Bone marrow (tissue), 2 donors: ENCODE data around the gene CACNA2D3.

Experiments used
- DNase-seq, 2 donors: peaks; one replicate each; lab custom pipeline; 2025; lab: John Stamatoyannopoulos, UW

Gene CACNA2D3

GRCh38 chr3:54341811-54342210, 219.5 kb downstream of the CACNA2D3 start:
- no peak for DNase-seq

- DNase-seq, result no peak
These were observed 220.3 kb downstream of the CACNA2D3 start for GRCh38 chr3:54342676-54343075.

GRCh38 chr3:54343495-54343894, 221.1 kb downstream of the CACNA2D3 start:
- no peak for DNase-seq

DNA sequence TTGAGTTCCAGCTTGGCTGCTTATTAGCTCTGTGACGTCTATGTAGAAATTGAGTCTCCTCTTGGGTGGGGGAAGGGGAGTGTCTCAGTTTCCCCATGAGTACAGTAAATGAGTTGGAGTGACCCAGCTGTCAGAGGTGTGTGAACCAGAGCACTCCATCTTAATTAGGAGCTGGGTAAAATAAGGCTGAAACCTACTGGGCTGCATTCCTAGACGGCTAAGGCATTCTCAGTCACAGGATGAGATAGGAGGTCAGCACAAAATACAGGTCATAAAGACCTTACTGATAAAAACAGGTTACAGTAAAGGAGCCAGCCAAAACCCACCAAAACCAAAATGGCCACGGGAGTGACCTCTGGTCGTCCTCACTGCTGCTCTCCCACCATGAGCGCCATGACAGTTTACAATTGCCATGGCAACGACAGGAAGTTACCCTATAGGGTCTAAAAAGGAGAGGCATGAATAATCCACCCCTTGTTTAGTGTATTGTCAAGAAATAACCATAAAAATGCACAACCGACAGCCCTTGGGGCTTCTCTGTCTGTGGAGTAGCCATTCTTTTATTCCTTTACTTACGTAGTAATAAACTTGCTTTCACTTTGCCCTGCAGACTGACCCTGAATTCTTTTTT, 222.4 kb downstream of the CACNA2D3 start:
- DNase-seq, result no peak

DNA sequence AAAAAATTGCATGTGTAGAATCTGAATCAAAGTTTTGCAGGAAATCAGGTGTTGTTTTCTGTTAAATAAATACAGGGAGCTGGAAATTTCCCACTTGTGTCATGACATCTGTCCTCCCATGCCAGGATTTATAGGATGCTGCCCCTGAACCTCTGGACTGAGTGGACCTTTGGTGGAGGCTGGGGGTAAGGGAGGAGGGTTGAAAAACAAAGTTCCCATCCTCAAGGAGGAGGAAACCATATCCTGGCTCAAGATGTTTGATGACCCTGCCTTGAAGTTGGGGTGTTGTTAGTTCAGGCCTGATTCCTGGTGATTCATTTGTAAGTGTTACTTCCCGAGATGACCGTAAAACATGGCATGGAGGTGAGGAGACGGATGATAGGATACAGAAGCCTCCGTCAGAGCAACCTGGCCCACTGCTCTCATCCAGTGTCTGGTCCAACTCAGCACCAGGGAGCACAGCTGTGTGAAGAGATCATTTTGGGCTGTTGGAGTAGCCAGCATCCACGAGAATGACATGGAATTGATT, 223.6 kb downstream of the CACNA2D3 start:
- no peak for DNase-seq

DNA sequence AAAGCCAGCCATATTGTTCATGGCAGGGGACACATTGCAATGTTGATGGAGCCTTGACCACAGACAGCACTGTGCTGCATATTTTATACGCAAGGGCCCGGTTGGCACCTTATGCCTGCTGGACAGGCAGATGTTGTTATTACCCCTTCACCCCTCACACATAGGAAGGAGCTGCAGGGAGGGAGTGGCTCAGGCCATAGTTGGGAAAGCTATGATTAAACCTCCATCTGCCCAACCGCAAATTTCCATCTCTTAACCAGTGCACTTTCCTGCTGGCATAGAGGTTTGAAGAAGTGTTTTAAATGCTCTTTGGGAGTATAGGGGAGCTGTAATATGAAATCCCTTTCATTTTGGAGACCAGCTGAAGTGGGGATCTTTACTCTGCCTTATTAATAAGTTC, 224.7 kb downstream of the CACNA2D3 start:
- no peak for DNase-seq

DNA sequence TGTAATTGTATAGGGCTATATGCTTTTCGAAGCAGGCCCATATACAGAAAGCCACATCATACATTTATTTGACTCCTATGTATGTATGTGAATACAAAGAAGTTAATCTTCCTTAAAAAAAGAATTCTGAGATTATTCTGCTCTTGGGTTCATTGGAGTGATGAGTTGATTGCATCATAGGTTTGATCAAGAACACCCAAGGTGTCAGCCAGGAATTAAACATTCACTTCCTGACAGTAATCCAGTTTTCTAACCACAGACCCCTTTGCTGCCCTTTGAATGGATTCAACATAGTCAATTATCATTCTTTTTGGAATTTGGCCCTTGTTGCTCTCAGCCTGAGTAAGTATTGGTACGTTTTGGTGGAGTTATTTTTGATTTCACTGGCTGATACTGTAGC, 225.6 kb downstream of the CACNA2D3 start:
- no peak for DNase-seq

DNA sequence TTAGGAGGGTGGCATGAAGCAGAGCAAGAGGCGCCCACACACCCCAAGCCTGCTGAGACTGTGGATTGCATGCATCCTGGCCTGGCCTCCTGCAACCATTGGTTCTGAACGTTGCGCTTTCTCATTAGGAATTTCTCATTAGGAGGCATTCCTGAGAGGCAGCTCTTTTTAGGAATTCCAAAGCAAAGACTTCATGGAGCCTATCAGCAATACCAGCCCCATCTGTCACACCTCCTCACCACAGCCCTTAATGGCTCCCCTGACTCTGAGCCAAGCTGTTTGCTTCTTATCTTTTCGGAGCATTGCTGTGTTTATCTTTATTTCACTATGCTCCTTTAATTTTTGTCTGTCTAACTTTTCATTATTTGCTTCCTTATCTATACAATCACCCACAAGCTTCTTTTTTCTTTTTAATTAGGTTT, 226.9 kb downstream of the CACNA2D3 start:
- no peak for DNase-seq

DNA sequence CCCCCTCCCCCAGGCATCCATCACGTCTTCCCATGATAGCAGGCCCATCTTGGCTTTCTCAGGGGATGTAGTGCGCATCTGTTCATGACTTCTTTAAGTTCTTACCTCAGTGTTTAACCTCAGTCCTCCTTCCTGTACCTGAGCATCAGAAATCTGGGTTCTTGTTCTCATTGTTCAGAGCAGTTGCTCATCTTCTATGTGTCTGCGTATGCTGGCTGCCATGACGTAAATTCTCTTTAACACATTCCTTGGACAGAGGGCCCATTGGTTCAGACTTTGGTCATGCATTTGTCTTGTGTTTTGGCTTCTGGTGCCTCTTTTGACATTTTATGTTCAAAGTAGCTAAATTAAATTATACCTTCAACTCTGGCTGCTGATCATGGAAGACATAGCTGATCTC, 227.3 kb downstream of the CACNA2D3 start:
- DNase-seq, result no peak

GRCh38 chr3:54353546-54353945, 231.2 kb downstream of the CACNA2D3 start:
- no peak for DNase-seq

GRCh38 chr3:54353946-54354345, 231.6 kb downstream of the CACNA2D3 start:
- DNase-seq, result no peak

DNA sequence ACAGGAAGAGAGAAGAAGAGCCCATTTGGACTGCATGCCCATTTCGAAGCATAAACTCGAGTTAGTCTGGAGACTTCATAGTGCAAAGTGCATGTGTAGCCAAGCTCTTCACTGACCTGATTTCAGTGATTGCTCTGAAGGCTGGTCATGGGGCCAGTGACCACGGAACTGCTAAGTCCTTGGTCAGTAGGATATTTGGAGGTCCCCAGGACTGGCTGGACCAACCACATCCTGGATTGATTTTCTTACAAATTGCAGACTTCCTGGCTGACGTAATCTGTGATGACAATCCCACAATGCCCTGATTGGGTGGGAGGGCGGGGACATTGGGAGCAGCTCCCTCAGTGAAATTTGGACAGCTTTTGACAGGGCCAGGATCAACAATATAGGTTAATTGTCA, 233.4 kb downstream of the CACNA2D3 start:
- no peak for DNase-seq

DNA sequence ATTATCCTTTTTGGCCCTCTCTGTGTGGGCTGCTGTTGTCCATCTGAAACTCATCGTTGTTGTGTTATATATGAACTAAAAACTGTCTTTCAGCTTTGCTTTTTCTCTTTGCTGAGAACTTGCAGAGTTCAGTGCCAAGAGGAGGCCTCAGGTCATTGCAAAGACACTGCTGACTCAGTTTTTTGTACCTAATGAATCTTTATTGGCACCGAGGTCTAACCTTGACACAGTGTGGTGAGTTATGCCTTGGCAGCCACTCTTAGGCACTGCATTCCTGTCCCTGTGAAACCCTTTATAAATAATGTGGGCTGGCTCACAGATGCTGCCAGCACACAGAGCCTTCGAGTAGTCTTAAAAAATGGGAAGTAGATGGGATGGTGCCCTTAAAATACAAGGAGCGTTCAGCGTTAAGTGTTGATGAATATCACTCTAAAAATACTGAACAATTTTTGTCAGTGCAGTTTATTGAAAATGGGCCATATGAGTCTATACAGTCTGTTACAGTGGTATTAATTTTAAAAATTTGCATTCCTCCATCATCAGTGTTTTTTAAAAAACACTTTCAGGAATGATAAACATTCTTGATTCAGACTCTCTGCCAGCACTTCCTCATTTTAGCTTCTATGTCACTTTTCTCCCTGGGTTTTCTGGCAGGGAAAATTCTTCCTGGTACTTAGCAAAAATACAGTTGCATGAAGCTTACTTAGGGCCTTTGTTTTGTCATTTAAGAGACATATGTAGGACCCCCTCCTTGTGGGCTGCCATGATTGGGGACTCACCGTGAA, 234.1 kb downstream of the CACNA2D3 start:
- DNase-seq, result no peak

GRCh38 chr3:54357301-54357700, 234.9 kb downstream of the CACNA2D3 start:
- no peak for DNase-seq

DNA sequence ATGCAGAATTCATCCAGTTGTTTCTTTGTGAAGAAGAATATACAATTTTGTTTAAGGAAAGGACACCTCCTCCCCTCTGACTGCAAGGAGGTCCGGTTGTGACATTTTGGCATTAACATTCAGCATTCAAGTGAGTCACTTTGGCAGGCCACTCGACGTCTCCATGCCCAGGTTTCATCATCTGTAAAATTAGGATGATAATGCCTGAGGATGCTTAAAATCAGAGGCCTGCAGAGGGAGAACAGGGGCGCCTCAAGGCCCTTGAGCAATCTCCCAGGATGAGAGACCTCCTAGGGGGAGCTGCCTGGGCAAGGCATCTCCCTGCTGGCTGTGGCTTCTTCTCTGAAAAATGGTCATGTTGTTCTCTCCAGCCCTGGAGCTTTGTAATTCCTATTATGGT, 236.0 kb downstream of the CACNA2D3 start:
- DNase-seq, result no peak

DNA sequence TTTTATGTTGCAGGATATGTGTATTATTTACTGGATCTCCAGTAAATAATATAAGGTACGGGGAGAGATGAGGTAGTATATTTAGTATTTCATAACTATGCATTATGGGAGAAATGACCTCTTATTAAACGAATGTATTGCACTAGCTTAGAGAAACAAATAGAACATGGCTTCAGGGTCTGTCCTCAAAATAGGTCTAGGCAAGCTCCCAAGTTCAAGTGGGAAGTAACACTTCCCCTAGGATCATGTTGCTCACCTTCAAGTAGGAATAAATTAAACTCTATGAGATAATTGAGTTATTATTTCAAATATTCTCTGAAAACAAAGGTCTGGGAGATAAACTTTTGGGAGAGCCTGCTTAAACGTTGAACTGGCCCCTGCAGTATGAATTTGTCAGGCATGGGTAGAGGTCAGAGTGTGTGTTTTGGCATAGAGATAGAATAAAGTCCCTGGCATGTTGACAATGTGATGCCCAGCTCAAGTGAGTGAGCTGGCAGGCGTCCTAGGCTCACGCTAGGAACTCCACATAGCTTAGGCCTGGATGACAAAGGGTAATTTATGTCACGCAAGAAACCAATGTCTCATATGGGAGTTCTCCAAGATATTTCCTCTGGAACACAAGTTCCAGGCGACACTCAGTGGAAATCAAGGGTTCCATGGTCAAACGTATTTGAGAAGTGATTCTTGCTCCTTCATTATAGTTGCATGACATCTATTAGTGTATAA, 236.8 kb downstream of the CACNA2D3 start:
- DNase-seq, result no peak

DNA sequence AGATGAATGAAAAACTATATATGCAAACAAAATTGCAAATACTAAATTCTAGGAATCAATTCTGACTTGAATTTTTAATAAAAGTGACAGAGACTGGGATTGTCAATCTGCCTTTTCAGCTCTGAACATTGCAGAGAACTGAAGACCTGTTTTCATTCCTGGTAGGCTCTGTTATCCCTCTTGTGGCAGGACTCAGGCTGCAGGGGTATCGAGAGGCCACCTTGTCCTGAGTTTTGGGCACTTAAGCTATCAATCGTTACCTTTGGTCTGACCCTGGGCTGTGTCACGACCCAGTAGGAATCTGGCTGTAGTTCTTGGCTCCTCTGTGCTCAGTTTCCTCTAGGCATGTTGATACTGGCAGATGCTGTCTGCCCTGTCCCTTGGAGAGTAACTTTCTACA, 238.0 kb downstream of the CACNA2D3 start:
- no peak for DNase-seq

GRCh38 chr3:54361746-54362283, 239.5 kb downstream of the CACNA2D3 start:
- DNase-seq, result no peak

DNA sequence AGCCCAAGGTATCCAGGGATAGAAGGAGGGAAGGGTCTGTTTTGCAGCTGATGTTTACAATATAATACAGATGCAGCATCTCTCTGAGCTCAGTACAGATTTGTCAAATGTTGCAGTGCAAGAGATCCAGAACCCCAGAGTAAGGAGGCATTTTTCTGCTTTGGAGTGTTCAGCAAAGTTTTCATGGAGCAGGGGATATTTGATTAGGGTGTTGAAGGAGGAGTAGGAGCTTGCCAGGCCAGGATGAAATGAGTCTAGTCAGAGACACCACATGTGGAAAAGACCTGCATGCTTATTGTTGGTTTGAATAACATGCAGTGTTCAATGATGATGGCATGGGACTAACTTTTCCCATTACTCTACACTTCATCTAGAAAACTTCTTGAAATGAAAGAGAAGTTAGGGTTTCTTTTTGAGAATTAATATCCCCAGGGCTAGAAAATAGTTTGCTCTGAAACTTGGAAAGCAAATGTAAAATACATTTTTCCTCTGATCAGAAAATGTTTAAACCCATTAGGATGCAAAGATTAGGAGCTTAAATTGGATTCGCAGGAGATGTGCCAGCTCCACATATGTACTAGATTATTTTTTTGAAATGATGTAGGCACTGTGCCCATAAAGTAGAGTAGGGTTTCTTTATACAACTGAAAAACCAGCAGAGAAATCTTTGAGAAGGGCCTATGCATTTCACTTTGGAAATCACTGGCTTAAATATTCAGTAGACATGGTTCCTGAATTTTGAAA, 243.8 kb downstream of the CACNA2D3 start:
- no peak for DNase-seq

DNA sequence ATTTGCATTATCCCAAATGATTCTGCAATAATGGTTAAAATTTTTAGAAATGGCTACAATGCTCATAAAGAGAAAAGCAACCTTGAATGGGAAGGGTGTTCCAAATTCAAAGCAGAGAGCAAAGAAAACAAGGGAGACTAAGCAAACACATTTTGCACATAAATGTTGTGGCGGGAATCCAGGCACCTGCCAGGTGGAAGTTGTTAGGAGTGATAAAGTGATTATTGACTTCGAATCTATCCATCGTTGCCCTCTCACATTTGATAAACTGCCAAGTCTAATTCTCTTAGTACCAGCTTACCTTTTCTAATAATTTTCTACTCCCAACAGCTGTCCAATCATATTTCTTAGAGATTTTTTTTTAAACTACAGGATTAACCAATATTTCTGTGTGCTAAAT, 244.5 kb downstream of the CACNA2D3 start:
- DNase-seq, result no peak

DNA sequence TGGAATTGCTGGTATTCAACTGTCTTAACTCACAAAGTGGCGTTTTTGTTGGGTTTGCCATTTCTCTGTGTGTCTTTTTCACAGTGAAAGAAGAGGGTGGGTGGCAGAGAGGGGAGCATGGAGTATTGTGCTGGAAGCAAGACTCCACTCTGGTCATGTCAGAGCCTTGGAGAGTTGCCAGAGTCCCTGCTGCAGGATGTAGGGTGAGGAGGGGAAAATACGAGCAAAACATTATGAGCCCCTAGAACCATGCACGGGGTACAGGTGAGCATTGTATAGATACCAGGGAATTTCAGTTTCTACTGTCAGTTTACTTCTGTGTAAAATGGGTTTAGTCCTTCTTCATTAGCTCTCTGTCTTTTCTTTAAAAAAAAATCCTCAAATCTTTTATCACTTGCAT, 249.9 kb downstream of the CACNA2D3 start:
- DNase-seq, result no peak
